Prostate gland (tissue), 2 donors: ENCODE results near the gene ABL1. TPM values are rescaled to one million over a fixed set of nuclear protein-coding genes. Genes with fewer than 3 reads are reported as not detected.
A peak's percentile ranks its signal among the peaks of the same experiment; 100 is the strongest.

Source experiments
- DNase-seq: peaks from one replicate; pipeline ENCODE4 v3.0.0-alpha.2; 2019; ENCODE audit warnings: low spot score
- H3K27ac ChIP-seq, 2 donors: fragments of 200-600 bp; sonication (generic); 2 replicates each; pipeline ENCODE4 v1.5.1; 2017 to 2019
- H3K27me3 ChIP-seq: fragments of 200-600 bp; sonication (generic); replicated peaks from 2 replicates; pipeline ENCODE4 v1.5.1; 2019; ENCODE audit not compliant: insufficient read depth
- H3K36me3 ChIP-seq, 2 donors: fragments of 200-600 bp; sonication (generic); 1 replicate in 1 of 2; 2 replicates in 1 of 2; pipeline versions ENCODE4 v1.5.1 to v1.8.1; 2017 to 2019
- H3K4me1 ChIP-seq: fragments of 200-600 bp; sonication (generic); replicated peaks from 2 replicates; pipeline ENCODE4 v1.5.1; 2019
- H3K4me3 ChIP-seq, 2 donors: fragments of 200-600 bp; sonication (generic); 2 replicates each; pipeline ENCODE4 v1.5.1; 2017 to 2019
- H3K9me3 ChIP-seq: fragments of 200-600 bp; sonication (generic); 2 replicates; pipeline ENCODE4 v1.5.1; 2017
- POLR2A ChIP-seq: fragments of 450-650 bp; IDR thresholded peaks from one replicate; pipeline ENCODE4 v1.6.1; 2016; ENCODE audit warnings: antibody characterized with exemption, mild to moderate bottlenecking
- POLR2AphosphoS5 ChIP-seq: sonication (generic); formaldehyde crosslinking; IDR thresholded peaks from one replicate; pipeline ENCODE4 v1.6.1; 2017; ENCODE audit warnings: antibody characterized with exemption
- WGBS: methylation state at CpG from one replicate; pipeline ENCODE4 v1.1.5; 2018; 5-methylcytosine and 5-hydroxymethylcytosine counted together
- intact Hi-C: fragments of 100-400 bp; cut with DNase I; formaldehyde crosslinking; loops from one replicate; pipeline ENCODE4 v1.14.2; 2022
- total RNA-seq, 2 donors: library from RNA; depleted of rRNA; stranded (reverse); fragments of >200 nt; gene quantifications; one replicate each; pipeline ENCODE4 v1.1.0, GENCODE V29; 2016
- TF ChIP-seq, protein P1 (sequence below), 4 experiments: fragments of 200-600 bp in 2 of 4; fragments of 450-650 bp in 2 of 4; sonication (generic) in 2 of 4; IDR thresholded peaks; 1 replicate in 3 of 4; 2 replicates in 1 of 4; pipeline ENCODE4 v1.5.1; 2016 to 2019; ENCODE audit warnings: antibody characterized with exemption in 4 of 4, mild to moderate bottlenecking in 2 of 4, moderate library complexity in 2 of 4

The ABL1 gene
- total RNA-seq, 2 donors from 2014 or later = 48.2 to 73.4 TPM

DNA sequence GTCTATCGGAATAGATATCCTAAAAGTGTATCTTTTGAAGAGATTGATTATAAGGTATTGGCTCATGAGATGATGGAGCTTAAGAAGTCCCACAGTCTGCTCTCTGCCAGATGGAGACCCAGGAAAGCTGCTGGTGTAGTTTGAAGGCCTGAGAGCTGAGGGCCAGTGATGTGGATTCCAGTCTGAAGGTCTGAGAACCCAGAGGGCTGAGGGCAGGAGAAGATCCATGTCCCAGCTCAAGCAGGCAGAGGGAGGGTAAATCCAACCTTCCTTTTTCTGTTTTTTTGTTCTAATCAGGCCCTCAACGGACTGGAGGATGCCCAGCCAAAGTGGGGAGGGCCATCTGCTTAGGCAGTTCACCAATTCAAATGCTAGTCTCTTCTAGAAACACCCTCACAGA lies 11.0 kb upstream of the ABL1 start:
- Histone ChIP-seq H3K4me3 (no peak overlapping the region), H3K4me1 (no peaks in the 10 kb centered on the region), H3K27me3 (no peaks in the 10 kb centered on the region), H3K36me3 (no peaks in the 10 kb centered on the region), H3K27ac (peak overlapping the region; percentile 45 to 68), H3K9me3 (no peaks in the 10 kb centered on the region)
- WGBS = 31% methylated on average over 2 of the region's 2 CpGs
- no peak for TF ChIP-seq POLR2AphosphoS5
- TF ChIP-seq POLR2A = no peak
- TF ChIP-seq, protein P1, sequence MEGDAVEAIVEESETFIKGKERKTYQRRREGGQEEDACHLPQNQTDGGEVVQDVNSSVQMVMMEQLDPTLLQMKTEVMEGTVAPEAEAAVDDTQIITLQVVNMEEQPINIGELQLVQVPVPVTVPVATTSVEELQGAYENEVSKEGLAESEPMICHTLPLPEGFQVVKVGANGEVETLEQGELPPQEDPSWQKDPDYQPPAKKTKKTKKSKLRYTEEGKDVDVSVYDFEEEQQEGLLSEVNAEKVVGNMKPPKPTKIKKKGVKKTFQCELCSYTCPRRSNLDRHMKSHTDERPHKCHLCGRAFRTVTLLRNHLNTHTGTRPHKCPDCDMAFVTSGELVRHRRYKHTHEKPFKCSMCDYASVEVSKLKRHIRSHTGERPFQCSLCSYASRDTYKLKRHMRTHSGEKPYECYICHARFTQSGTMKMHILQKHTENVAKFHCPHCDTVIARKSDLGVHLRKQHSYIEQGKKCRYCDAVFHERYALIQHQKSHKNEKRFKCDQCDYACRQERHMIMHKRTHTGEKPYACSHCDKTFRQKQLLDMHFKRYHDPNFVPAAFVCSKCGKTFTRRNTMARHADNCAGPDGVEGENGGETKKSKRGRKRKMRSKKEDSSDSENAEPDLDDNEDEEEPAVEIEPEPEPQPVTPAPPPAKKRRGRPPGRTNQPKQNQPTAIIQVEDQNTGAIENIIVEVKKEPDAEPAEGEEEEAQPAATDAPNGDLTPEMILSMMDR (IDR thresholded peaks at IDR 0.05) = no peak
- intact Hi-C loops = loop anchor here (2.0 kb wide), 1 partner anchor 43 kb away; no protein-coding TSS in a partner anchor
- no peak for DNase-seq

DNA sequence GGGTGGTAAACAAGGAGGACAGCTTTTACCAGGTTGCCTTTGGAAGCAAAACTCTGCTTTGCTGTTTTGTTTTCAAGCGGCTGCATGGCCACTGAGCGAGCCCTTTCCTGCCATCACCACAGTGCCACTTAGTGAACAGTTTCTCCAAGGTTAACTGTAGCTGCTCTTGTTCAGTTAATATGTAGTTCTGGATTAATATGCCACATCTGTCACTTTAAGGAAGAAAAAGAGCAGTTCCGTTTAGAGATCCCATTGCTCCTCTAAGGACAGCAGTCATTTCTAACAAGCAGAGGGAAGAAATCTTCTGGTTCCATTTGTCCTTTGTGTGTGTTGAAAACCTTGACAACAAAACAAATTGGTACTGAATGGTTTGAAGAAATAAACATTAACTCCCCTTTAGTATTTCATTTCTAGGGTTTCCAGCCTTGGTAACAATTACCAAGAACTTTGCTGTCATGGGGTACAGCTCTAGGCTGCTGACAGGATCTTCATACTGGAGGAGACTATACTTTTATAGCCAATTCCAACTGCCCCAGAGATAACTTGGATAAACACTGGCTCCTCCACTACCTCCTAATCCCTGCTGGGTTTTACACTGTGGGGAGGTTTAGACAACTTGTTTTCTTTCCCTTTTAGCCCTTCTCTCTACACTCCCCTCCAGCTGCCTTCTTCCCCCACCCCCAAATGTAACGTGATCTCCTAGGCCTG lies 10.3 kb upstream of the ABL1 start:
- no peak for DNase-seq
- H3K4me1 ChIP-seq = no peaks in the 10 kb centered on the region
- H3K27ac ChIP-seq = peak overlapping the region; percentile 45 to 68
- TF ChIP-seq, protein P1 (IDR thresholded peaks at IDR 0.05) = no peak
- H3K9me3 ChIP-seq = no peaks in the 10 kb centered on the region
- H3K36me3 ChIP-seq = no peaks in the 10 kb centered on the region
- H3K27me3 ChIP-seq = no peaks in the 10 kb centered on the region
- no peak overlapping the region for H3K4me3 ChIP-seq
- WGBS = 19% methylated on average over 4 of the region's 4 CpGs
- intact Hi-C loops = loop anchor here (2.0 kb wide), 1 partner anchor 44 kb away; no protein-coding TSS in a partner anchor

DNA sequence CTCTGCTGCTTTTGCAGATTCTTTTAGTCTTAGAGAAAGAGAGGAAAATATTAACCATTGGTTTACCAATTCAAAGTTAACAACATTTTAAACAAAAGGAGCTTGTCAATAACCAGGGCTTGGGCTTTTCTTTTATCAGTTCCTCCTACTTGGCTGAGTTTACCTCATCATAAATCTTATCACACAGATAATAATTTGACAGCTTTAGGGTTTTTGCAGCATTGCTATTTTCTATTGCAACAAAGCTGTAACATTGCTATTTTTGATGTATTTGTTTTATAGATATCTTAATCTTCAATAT lies 9.8 kb upstream of the ABL1 start:
- TF ChIP-seq, protein P1 (IDR thresholded peaks at IDR 0.05) = no peak
- no peak for TF ChIP-seq POLR2A
- TF ChIP-seq POLR2AphosphoS5 = no peak
- Histone ChIP-seq H3K9me3 (no peaks in the 10 kb centered on the region), H3K4me3 (no peak overlapping the region), H3K36me3 (no peaks in the 10 kb centered on the region), H3K4me1 (no peaks in the 10 kb centered on the region), H3K27me3 (no peaks in the 10 kb centered on the region), H3K27ac (peak overlapping the region; percentile 45 to 68)
- DNase-seq = no peak
- intact Hi-C loops = loop anchor here (2.0 kb wide), 1 partner anchor 44 kb away; no protein-coding TSS in a partner anchor

DNA sequence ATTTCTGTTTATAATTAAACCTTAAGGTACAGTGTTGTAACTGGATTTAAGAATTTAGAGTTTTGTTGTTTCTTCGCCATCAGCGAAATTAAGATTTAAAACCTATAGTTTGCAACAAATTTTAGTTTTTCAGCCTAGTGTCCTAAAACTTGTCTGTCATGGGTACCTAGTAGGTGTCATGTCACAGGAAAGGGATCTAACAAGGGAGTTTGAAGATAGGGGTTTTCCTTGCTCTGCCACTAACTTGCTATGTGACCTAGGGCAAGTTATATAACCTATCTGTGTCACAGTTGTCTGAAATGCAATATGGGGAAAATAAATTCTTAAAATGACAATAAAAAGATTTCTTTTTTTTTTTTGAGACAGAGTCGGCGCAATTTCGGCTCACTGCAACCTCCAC lies 9.2 kb upstream of the ABL1 start:
- Histone ChIP-seq H3K27me3 (no peaks in the 10 kb centered on the region), H3K4me3 (no peak overlapping the region), H3K9me3 (no peaks in the 10 kb centered on the region), H3K27ac (peak overlapping the region in 1 of 2 donors; percentile 44), H3K4me1 (no peaks in the 10 kb centered on the region), H3K36me3 (no peaks in the 10 kb centered on the region)
- WGBS = 89% methylated on average over 5 of the region's 5 CpGs
- intact Hi-C loops = loop anchor here (2.0 kb wide), 1 partner anchor 45 kb away; no protein-coding TSS in a partner anchor
- TF ChIP-seq POLR2AphosphoS5 = no peak
- no peak for TF ChIP-seq POLR2A
- TF ChIP-seq, protein P1 (IDR thresholded peaks at IDR 0.05) = no peak
- no peak for DNase-seq

DNA sequence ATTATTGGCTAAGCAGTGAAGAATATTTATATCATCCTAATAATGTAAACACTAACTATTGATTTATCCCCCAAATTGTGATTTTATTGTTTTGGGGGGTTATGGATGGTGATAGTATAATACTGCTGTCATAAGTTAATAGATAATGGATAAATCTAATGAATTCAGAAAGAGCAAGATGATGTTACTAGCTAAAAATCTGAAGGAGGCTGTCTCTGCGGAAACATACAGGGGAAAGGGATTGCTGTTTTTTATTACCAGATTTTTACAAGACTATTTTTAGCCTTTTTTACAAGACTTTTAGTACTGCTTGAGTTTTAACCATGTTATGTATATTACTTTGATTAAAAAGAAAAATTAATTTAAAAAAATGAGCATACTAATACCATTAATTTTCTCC lies 5.3 kb upstream of the ABL1 start:
- Histone ChIP-seq H3K4me1 (peaks cover 5% of the 10 kb centered on the region), H3K27me3 (no peaks in the 10 kb centered on the region), H3K27ac (no peak overlapping the region), H3K36me3 (no peaks in the 10 kb centered on the region), H3K4me3 (no peak overlapping the region), H3K9me3 (no peaks in the 10 kb centered on the region)
- intact Hi-C loops = no loop called here
- DNase-seq = no peak
- 64% methylated on average over 1 of the region's 1 CpG for WGBS
- no peak for TF ChIP-seq POLR2A
- TF ChIP-seq POLR2AphosphoS5 = no peak
- TF ChIP-seq, protein P1 (IDR thresholded peaks at IDR 0.05) = no peak
